ENCODE data around the gene TMEM97.

The TMEM97 gene

GRCh38 chr17:28367641-28368305, 48.8 kb downstream of the TMEM97 start:
- H3K27ac ChIP-seq (ENCODE audit: poor library complexity, severe bottlenecking) = no peak overlapping the region
- no peak for TF ChIP-seq CTCF (IDR thresholded peaks at IDR 0.05; ENCODE audit: poor library complexity, severe bottlenecking)
- DNase-seq (ENCODE audit: low spot score) (no peak), ATAC-seq (ENCODE audit: low read depth) (no peak)
- H3K9me3 ChIP-seq (ENCODE audit: severe bottlenecking) = no peaks in the 10 kb centered on the region
- H3K4me3 ChIP-seq (ENCODE audit: severe bottlenecking) = no peak overlapping the region
- no peaks in the 10 kb centered on the region; the same call in 1 of the 2 replicates for H3K36me3 ChIP-seq (ENCODE audit: low read depth)
- peaks cover 6% of the 10 kb centered on the region for H3K4me1 ChIP-seq (ENCODE audit: insufficient read depth, poor library complexity, severe bottlenecking)
- no peaks in the 10 kb centered on the region for H3K27me3 ChIP-seq (ENCODE audit: insufficient read depth, poor library complexity, severe bottlenecking)

GRCh38 chr17:28368306-28368831, 49.4 kb downstream of the TMEM97 start:
- H3K4me3 ChIP-seq (ENCODE audit: severe bottlenecking) = no peak overlapping the region
- DNase-seq (ENCODE audit: low spot score) (no peak), ATAC-seq (ENCODE audit: low read depth) (no peak)
- no peak for TF ChIP-seq CTCF (IDR thresholded peaks at IDR 0.05; ENCODE audit: poor library complexity, severe bottlenecking)
- no peaks in the 10 kb centered on the region; the same call in 1 of the 2 replicates for H3K36me3 ChIP-seq (ENCODE audit: low read depth)
- H3K4me1 ChIP-seq (ENCODE audit: insufficient read depth, poor library complexity, severe bottlenecking) = peaks cover 6% of the 10 kb centered on the region
- no peak overlapping the region for H3K27ac ChIP-seq (ENCODE audit: poor library complexity, severe bottlenecking)
- H3K9me3 ChIP-seq (ENCODE audit: severe bottlenecking) = no peaks in the 10 kb centered on the region
- no peaks in the 10 kb centered on the region for H3K27me3 ChIP-seq (ENCODE audit: insufficient read depth, poor library complexity, severe bottlenecking)

DNA sequence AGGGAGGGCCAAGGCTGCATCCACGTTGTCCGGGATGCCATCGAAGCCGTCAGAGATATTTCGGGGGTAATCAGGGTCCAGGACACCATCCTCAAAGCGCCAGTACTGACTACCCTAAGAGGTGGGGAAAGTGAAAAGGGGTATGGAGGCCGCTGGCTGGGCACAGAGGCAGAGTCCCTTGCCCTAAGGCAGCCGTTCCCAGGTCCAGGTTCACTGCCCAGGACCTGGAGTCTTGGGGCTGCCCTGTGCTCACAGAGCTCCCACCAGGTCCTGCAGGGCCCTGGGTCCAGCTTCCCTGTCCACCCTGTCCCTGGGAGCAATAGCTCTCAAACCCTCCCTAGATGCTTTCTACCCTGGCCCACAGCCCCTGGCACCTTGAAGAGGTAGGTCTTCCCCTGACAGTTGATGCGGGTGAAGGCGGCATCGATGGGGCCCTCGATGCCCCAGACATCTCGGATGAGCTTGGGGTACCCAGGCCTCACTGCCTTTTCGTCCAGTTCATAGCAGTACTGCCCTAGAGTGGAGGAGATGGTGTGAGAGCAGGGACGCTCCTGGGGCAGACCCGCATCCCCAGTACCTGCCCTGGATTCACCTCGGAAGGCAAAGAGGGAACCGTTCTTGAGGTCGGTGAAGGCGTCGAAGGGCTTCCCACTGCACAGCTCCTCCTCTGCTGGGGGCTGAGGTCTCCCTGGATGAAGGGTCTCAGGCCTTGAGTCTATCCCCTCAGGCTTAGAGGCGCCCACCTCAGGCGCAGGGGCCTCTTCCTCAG, 50.1 kb downstream of the TMEM97 start:
- DNase-seq (ENCODE audit: low spot score) (no peak), ATAC-seq (ENCODE audit: low read depth) (no peak)
- Histone ChIP-seq H3K27ac (ENCODE audit: poor library complexity, severe bottlenecking) (no peak overlapping the region), H3K4me3 (ENCODE audit: severe bottlenecking) (no peak overlapping the region), H3K27me3 (ENCODE audit: insufficient read depth, poor library complexity, severe bottlenecking) (no peaks in the 10 kb centered on the region), H3K36me3 (ENCODE audit: low read depth) (no peaks in the 10 kb centered on the region), H3K4me1 (ENCODE audit: insufficient read depth, poor library complexity, severe bottlenecking) (peaks cover 6% of the 10 kb centered on the region), H3K9me3 (ENCODE audit: severe bottlenecking) (no peaks in the 10 kb centered on the region)
- TF ChIP-seq CTCF (IDR thresholded peaks at IDR 0.05; ENCODE audit: poor library complexity, severe bottlenecking) = no peak

GRCh38 chr17:28369684-28370034, 50.7 kb downstream of the TMEM97 start:
- Histone ChIP-seq H3K4me1 (ENCODE audit: insufficient read depth, poor library complexity, severe bottlenecking) (peaks cover 6% of the 10 kb centered on the region), H3K9me3 (ENCODE audit: severe bottlenecking) (no peaks in the 10 kb centered on the region), H3K36me3 (ENCODE audit: low read depth) (no peaks in the 10 kb centered on the region), H3K27ac (ENCODE audit: poor library complexity, severe bottlenecking) (no peak overlapping the region), H3K4me3 (ENCODE audit: severe bottlenecking) (no peak overlapping the region), H3K27me3 (ENCODE audit: insufficient read depth, poor library complexity, severe bottlenecking) (no peaks in the 10 kb centered on the region)
- ATAC-seq (ENCODE audit: low read depth) (no peak), DNase-seq (ENCODE audit: low spot score) (no peak)
- TF ChIP-seq CTCF (IDR thresholded peaks at IDR 0.05; ENCODE audit: poor library complexity, severe bottlenecking) = no peak

Measured in RWPE2 (cell line).